GM12873 (cell line): ENCODE results near the gene RBM22.

Source experiments
- CTCF ChIP-seq: IDR thresholded peaks from 2 replicates; pipeline ENCODE4 v1.5.1; 2012; ENCODE audit warnings: low read depth, mild to moderate bottlenecking, moderate library complexity, low read length, control low read depth; ENCODE audit not compliant: insufficient read depth; ENCODE audit errors: missing control alignments

Gene RBM22

GRCh38 chr5:150661821-150662596, 38.9 kb downstream of the RBM22 start:
- no peak for TF ChIP-seq CTCF

GRCh38 chr5:150661086-150661485, 39.8 kb downstream of the RBM22 start, which contains the start of gene MYOZ3:
MYOZ3 (plus strand) TSS chr5:150661251; CDS start chr5:150662942, 1,691 bp downstream.
- TF ChIP-seq CTCF: no peak

GRCh38 chr5:150660108-150660831, 40.6 kb downstream of the RBM22 start:
- no peak for TF ChIP-seq CTCF

- TF ChIP-seq CTCF: no peak
Measured at GRCh38 chr5:150659360-150660107, 41.3 kb downstream of the RBM22 start.

- TF ChIP-seq CTCF: no peak
Measured at GRCh38 chr5:150658699-150659265, 42.1 kb downstream of the RBM22 start.

GRCh38 chr5:150658121-150658520, 42.7 kb downstream of the RBM22 start:
- TF ChIP-seq CTCF: no peak
